AG04449 (cell line): Measurements from ENCODE around the gene GNG2.

Experiments
- CTCF ChIA-PET: fragments of 350-600 bp; formaldehyde crosslinking; extraction: SDS; loops from one replicate; lab custom pipeline; 2021; ENCODE audit warnings: antibody characterized with exemption; lab: Yijun Ruan, JAX
- POLR2A ChIA-PET: fragments of 400-600, 350-600 bp; formaldehyde crosslinking; extraction: SDS; loops from one replicate; lab custom pipeline; 2020; ENCODE audit warnings: antibody characterized with exemption, inconsistent platforms; lab: Yijun Ruan, JAX
- DNase-seq: peaks from one replicate; pipeline ENCODE4 v3.0.0-alpha.2; 2010; ENCODE audit warnings: low read depth, low spot score
- H3K4me3 ChIP-seq: 2 replicates; pipeline ENCODE4 v1.5.1; 2011; ENCODE audit warnings: low read depth, mild to moderate bottlenecking, control low read depth, low read length
- CTCF ChIP-seq: IDR thresholded peaks from one replicate; pipeline ENCODE4 v1.5.1; 2011; ENCODE audit warnings: mild to moderate bottlenecking, moderate library complexity, low read length, control low read depth, inconsistent platforms; ENCODE audit not compliant: insufficient read depth; ENCODE audit errors: missing control alignments

Gene GNG2

GRCh38 chr14:51822499-51822898 lies 37.9 kb upstream of the GNG2 start:
- ChIA-PET POLR2A (no interaction called here), CTCF (no interaction called here)
- no peak overlapping the region for H3K4me3 ChIP-seq
- TF ChIP-seq CTCF = no peak
- no peak for DNase-seq

GRCh38 chr14:51823706-51824105 lies 36.7 kb upstream of the GNG2 start:
- H3K4me3 ChIP-seq = no peak overlapping the region
- CTCF ChIA-PET = no interaction called here
- DNase-seq = no peak
- POLR2A ChIA-PET = no interaction called here
- TF ChIP-seq CTCF = no peak

GRCh38 chr14:51824191-51824590 lies 36.2 kb upstream of the GNG2 start:
- H3K4me3 ChIP-seq = no peak overlapping the region
- no peak for TF ChIP-seq CTCF
- no peak for DNase-seq
- ChIA-PET CTCF (no interaction called here), POLR2A (no interaction called here)

DNA sequence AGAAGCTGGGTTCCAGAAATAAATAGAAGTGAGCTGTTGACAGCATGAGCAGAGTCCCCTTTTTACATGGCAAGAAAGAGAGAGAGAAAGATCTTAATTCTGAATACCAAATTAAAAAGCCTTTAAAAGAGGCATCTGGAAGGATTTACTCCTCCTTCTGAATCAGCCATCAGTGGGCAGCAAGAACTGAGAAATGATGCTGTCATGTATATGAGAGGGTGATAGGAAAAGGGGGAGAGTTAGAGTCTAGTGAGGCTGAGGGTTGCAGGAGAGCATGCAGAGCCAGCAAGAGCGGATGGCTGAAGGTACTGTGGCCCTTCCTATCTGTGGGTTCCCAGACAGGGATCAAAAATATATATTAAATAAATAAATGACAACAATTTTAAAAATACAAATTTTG lies 34.5 kb upstream of the GNG2 start:
- POLR2A ChIA-PET = no interaction called here
- CTCF ChIA-PET = interaction anchor here (0.8 kb wide), 1 partner anchor 152 kb away, joined by 3 read pairs; no protein-coding TSS in a partner anchor
- DNase-seq = no peak
- no peak for TF ChIP-seq CTCF
- H3K4me3 ChIP-seq = no peak overlapping the region

GRCh38 chr14:51828017-51828797 lies 32.2 kb upstream of the GNG2 start:
- H3K4me3 ChIP-seq = no peak overlapping the region
- POLR2A ChIA-PET = interaction anchor here (1.0 to 1.6 kb wide), 2 partner anchors 32 to 134 kb away, joined by 4 to 7 read pairs; partner anchors contain the start of gene GNG2
- no peak for TF ChIP-seq CTCF
- CTCF ChIA-PET = interaction anchor here (0.9 to 3.1 kb wide), 6 partner anchors 11 to 152 kb away, joined by 3 to 10 read pairs (median 4); no protein-coding TSS in a partner anchor
- no peak for DNase-seq

- no peak for DNase-seq
- ChIA-PET CTCF (no interaction called here), POLR2A (no interaction called here)
- H3K4me3 ChIP-seq = no peak overlapping the region
- TF ChIP-seq CTCF = no peak
Measured at GRCh38 chr14:51834240-51834639, 26.2 kb upstream of the GNG2 start.
